ENCODE measurements around the gene CELF5. TPM values are rescaled to one million over a fixed set of nuclear protein-coding genes. Genes with fewer than 3 reads are reported as not detected.

Gene CELF5
- total RNA-seq, 4 donors from 2014 or later, result not detected

GRCh38 chr19:3270902-3271301 lies 46.4 kb downstream of the CELF5 start:
- intact Hi-C loops (cut with DNase I), result no loop called here
- H3K9me3 ChIP-seq, result peaks cover 0 to 11% (median 9%) of the 10 kb centered on the region in 3 donors
- WGBS, 2 donors, result 20% methylated on average over 7 of the region's 11 CpGs; no CpG with 5 or more reads in 1 of the 2 donors
- no peak overlapping the region for H3K4me3 ChIP-seq
- peaks cover 3 to 100% (median 15%) of the 10 kb centered on the region in 4 donors for H3K27me3 ChIP-seq
- peaks cover 4 to 10% (median 6%) of the 10 kb centered on the region in 3 donors for H3K4me1 ChIP-seq
- H3K36me3 ChIP-seq, result no peaks in the 10 kb centered on the region
- DNase-seq, result no peak
- H3K27ac ChIP-seq, result no peak overlapping the region
- TF ChIP-seq CTCF (IDR thresholded peaks at IDR 0.05) (no peak), POLR2A (IDR thresholded peaks at IDR 0.05) (no peak)

GRCh38 chr19:3272401-3272931 lies 48.0 kb downstream of the CELF5 start:
- 33 to 35% methylated on average over 3 to 4 of the region's 4 CpGs for WGBS, 2 donors
- no peaks in the 10 kb centered on the region for H3K36me3 ChIP-seq
- peaks cover 6 to 18% (median 11%) of the 10 kb centered on the region in 3 donors for H3K4me1 ChIP-seq
- H3K9me3 ChIP-seq, result peaks cover 0 to 11% (median 9%) of the 10 kb centered on the region in 3 donors
- intact Hi-C loops (cut with DNase I), result no loop called here
- no peak overlapping the region for H3K4me3 ChIP-seq
- no peak for DNase-seq
- peaks cover 0 to 100% (median 17%) of the 10 kb centered on the region in 4 donors for H3K27me3 ChIP-seq
- no peak overlapping the region for H3K27ac ChIP-seq
- TF ChIP-seq CTCF (IDR thresholded peaks at IDR 0.05) (no peak), POLR2A (IDR thresholded peaks at IDR 0.05) (no peak)

- peaks cover 0 to 100% (median 17%) of the 10 kb centered on the region in 4 donors for H3K27me3 ChIP-seq
- TF ChIP-seq CTCF (IDR thresholded peaks at IDR 0.05), result no peak
- TF ChIP-seq POLR2A (IDR thresholded peaks at IDR 0.05), result no peak
- intact Hi-C loops (cut with DNase I), result no loop called here
These were observed 48.5 kb downstream of the CELF5 start for GRCh38 chr19:3272952-3273351.

GRCh38 chr19:3274245-3274941 lies 49.9 kb downstream of the CELF5 start:
- no peak for DNase-seq
- intact Hi-C loops (cut with DNase I), result no loop called here
- H3K4me1 ChIP-seq, result peaks cover 6 to 18% (median 11%) of the 10 kb centered on the region in 3 donors
- peaks cover 0 to 99% (median 17%) of the 10 kb centered on the region in 4 donors for H3K27me3 ChIP-seq
- WGBS, 2 donors, result 79 to 80% methylated on average over 8 to 9 of the region's 9 CpGs
- TF ChIP-seq CTCF (IDR thresholded peaks at IDR 0.05), result no peak
- H3K27ac ChIP-seq, result no peak overlapping the region
- no peaks in the 10 kb centered on the region for H3K36me3 ChIP-seq
- no peak overlapping the region for H3K4me3 ChIP-seq
- peaks cover 0 to 11% (median 9%) of the 10 kb centered on the region in 3 donors for H3K9me3 ChIP-seq

More at GRCh38 chr19:3272952-3273351, 48.5 kb downstream of the CELF5 start:
- 100% methylated on average over 1 of the region's 3 CpGs; no CpG with 5 or more reads in 1 of the 2 donors for WGBS, 2 donors
- DNase-seq, result no peak
- Histone ChIP-seq H3K4me3 (no peak overlapping the region), H3K9me3 (peaks cover 0 to 11% (median 9%) of the 10 kb centered on the region in 3 donors), H3K4me1 (peaks cover 6 to 18% (median 11%) of the 10 kb centered on the region in 3 donors), H3K36me3 (no peaks in the 10 kb centered on the region), H3K27ac (no peak overlapping the region)

GRCh38 chr19:3274942-3275582 lies 50.6 kb downstream of the CELF5 start:
- H3K4me3 ChIP-seq, result peak overlapping the region; percentile 13 to 61 (median 40)
- DNase-seq, result no peak
- WGBS, 2 donors, result 25 to 45% methylated on average over 7 to 8 of the region's 19 CpGs

More at GRCh38 chr19:3274942-3275582, 50.6 kb downstream of the CELF5 start:
- Histone ChIP-seq H3K36me3 (no peaks in the 10 kb centered on the region), H3K27me3 (peaks cover 0 to 99% (median 14%) of the 10 kb centered on the region in 4 donors), H3K4me1 (peaks cover 6 to 18% (median 11%) of the 10 kb centered on the region in 3 donors), H3K27ac (no peak overlapping the region), H3K9me3 (peaks cover 0 to 11% (median 9%) of the 10 kb centered on the region in 3 donors)
- intact Hi-C loops (cut with DNase I), result no loop called here
- TF ChIP-seq CTCF (IDR thresholded peaks at IDR 0.05), result no peak
- no peak for TF ChIP-seq POLR2A (IDR thresholded peaks at IDR 0.05)

Data from esophagus squamous epithelium (tissue), 5 donors.